GM12801 (cell line): Measurements from ENCODE around the gene AADAT.

ENCODE experiments used
- CTCF ChIP-seq: IDR thresholded peaks from one replicate; pipeline ENCODE4 v1.5.1; 2011; ENCODE audit warnings: control low read depth; ENCODE audit not compliant: insufficient read length; ENCODE audit errors: extremely low read depth

Gene AADAT

GRCh38 chr4:170089668-170090351 lies at the start of gene AADAT:
AADAT (minus strand) TSS chr4:170089956; CDS start chr4:170089690, 266 bp downstream.
- no peak for TF ChIP-seq CTCF

- TF ChIP-seq CTCF = no peak
These were observed 48.9 kb upstream of the AADAT start for GRCh38 chr4:170138580-170139194.

GRCh38 chr4:170137927-170138326 lies 48.2 kb upstream of the AADAT start:
- TF ChIP-seq CTCF = no peak

- no peak for TF ChIP-seq CTCF
These were observed 47.7 kb upstream of the AADAT start for GRCh38 chr4:170137466-170137865.

- TF ChIP-seq CTCF = no peak
These were observed 45.1 kb upstream of the AADAT start for GRCh38 chr4:170134821-170135220.

- no peak for TF ChIP-seq CTCF
These were observed 38.6 kb upstream of the AADAT start for GRCh38 chr4:170128219-170128804.

- TF ChIP-seq CTCF = no peak
These were observed 38.0 kb upstream of the AADAT start for GRCh38 chr4:170127758-170128157.
